SU-DHL-6 (cell line): Measurements from ENCODE around the gene SUCLG2.

Experiments used
- CTCF ChIP-seq: fragments of 200-600 bp; sonication (generic); IDR thresholded peaks from one replicate; pipeline ENCODE4 v1.5.1; 2017; ENCODE audit warnings: antibody characterized with exemption, mild to moderate bottlenecking, low read length, moderate library complexity; ENCODE audit not compliant: insufficient read depth, poor library complexity, severe bottlenecking
- EZH2phosphoT487 ChIP-seq: fragments of 200-600 bp; sonication (generic), shearing (Covaris generic); conservative IDR thresholded peaks from 2 replicates; pipeline ENCODE4 v1.6.1; 2018; ENCODE audit warnings: mild to moderate bottlenecking, antibody characterized with exemption, low read length, moderate library complexity, mixed read lengths

- TF ChIP-seq CTCF (no peak), EZH2phosphoT487 (no peak)
These were observed 29.1 kb upstream of the SUCLG2 start for GRCh38 chr3:67683522-67683921.
